NCI-H460 (cell line): ENCODE data around the gene EXOSC2. TPM values are rescaled to one million over a fixed set of nuclear protein-coding genes. Genes with fewer than 3 reads are reported as not detected.

ENCODE experiments used
- DNase-seq: peaks from one replicate; pipeline ENCODE4 v3.0.0-alpha.2; 2016; ENCODE audit warnings: low read depth; ENCODE audit errors: extremely low read depth
- small RNA-seq, 2 experiments: library from RNA; depleted of rRNA; stranded (forward); fragments of <200 nt; gene quantifications; one replicate each; pipeline ENCODE3, GENCODE V24; 2014
- total RNA-seq: library from RNA; depleted of rRNA; stranded (reverse); fragments of >200 nt; shearing (Covaris generic); gene quantifications from 2 replicates; pipeline ENCODE4 v1.2.3, GENCODE V29; 2014; rRNA removed

The EXOSC2 gene
- total RNA-seq, 1 experiment from 2014 or later = 56.5 TPM

DNA sequence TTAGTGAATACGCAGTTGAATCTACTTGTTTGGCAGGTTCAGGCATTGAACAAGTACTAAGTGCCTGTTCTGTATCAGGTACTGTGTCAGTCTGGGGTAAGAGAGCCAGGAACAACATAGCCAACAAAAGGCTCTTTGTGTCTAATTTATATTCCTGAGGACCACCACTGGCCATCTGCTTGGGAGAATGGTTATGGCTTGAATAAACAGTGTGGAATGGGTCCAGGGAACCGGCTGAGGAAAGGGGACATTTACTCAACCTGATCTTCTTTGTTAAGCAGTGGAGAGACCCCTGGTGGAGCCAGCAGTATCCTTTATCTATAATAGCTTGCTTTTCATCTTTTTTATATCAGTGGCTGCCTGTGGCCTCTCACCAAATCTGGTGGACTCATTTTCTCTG, 38.6 kb downstream of the EXOSC2 start:
- no peak for DNase-seq

DNA sequence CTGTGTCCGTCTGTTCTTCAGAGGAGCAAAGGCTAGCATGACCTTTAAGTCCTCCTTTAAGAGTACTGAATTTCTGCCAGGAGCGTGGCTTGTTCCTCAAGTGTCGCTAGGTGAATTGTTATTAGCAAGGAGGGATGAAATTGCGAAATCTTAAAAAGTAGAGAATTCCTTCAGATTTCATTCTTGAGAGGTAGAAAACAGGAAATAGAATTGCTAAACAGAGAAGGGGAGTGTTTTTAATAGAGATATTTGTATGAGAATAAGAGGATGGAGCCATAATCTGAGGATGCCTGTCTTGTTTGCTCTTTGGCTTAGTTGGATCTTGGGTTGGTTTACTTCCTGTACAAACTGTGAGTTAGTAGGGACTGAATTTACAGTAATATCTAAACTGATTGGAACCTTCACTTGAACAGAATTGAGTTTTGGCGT, 39.2 kb downstream of the EXOSC2 start:
- no peak for DNase-seq

DNA sequence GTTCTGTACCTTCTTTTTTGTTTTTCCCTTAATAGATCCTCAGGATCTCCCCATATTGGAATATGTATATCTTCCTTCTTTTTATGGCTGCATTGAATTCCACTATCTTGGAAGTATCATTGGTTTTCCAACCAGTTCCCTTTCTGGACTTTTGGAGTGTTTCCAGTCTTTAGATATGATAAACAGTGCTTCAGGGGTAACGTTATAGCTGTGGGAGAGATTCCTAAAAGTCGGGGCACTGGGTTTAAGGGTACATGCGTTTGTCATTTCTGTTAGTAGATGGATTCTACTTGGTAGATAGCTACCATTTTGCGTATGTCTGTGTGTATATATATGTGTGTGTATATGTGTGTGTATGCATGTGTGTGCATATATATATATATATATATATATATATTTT, 42.0 kb downstream of the EXOSC2 start:
- DNase-seq = no peak

DNA sequence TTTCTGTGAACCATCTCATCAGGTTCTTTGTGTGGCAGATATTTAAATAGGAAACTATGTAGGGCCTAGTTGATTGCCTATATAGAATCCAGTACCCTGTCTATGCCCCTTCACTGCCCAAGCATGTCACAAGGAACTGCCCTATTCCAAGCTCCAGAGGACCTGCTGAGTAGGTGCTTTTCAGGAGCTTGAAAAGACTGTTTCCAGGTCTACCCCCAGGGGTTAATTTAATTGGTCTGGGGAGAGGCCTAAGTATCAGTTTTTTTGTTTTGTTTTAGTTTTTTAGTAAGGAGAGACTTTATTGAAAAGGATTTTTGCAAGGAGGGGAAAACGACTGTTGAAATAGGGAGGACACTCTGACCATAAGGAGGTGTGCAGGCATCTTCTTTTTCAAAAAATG, 43.3 kb downstream of the EXOSC2 start:
- DNase-seq = no peak

DNA sequence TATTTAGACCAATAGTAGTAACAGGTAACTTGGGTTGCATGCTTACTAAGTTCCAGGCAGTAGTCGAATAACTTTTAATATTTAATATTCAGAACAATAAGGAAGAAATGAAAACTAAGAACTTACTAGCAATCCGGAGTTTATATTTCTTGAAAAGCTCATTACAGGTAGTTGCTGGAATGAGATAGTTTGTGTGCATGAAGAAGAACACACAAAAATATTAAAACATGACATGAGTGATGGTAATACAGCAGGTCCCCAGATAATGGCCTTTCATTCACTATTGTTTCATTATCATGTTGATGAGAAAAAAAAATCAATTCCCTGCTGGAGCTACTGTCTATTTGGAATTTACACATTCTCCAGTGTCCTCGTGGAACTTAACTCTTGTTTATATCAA, 44.7 kb downstream of the EXOSC2 start:
- DNase-seq = no peak

DNA sequence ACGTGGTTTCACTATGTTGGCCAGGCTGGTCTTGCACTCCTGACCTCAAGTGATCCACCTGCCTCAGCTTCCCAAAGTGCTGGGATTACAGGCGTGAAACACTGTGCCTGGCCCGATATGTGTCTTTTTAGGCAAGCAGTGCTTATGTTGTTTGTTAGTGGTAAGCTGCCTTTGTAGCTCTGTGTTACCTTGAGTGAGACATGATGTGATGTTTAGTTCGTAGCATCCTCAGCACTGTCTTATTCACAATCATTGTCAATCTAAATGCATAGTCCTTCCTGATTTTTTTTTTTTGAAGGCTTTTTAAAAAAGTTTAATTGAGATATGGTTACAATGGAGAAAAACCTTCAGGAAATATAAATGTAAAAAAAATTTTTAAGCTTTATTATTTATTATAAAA, 45.5 kb downstream of the EXOSC2 start:
- no peak for DNase-seq

DNA sequence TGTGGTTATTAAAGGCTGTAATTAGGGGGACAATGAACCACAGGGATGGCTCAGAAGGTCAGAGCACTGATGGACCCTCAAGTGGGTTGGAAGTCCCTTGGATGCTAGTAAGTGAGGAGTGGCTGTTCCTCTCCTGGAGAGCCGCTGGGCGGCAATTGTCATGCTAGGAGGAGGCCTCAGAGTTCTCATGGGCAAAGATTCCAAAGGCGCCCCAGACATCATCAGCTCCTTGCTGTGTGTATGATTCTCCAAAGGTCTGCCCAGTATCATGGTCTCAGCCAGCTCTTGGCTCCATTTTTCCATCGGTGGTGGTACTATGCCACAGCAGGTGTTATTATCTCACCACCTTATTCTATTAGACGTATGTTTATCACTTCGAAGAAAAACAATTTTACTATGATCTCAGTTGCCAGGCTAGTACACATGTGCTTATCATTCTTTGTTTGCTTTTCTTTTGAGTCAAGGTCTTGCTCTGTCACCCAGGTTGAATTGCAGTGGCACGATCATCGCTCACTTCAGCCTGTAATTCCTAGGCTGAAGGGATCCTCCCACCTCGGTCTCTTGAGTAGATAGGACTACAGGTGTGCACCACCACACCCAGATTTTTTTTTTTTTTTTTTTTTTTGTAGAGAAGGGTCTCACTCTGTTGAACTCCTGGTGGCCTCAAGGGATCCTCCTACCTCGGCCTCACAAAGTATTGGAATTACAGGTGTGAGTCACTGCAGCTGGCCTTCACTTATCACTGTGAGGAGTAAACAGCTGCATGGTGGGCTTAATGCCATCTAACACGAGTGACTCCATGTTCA, 46.8 kb downstream of the EXOSC2 start:
- no peak for DNase-seq

DNA sequence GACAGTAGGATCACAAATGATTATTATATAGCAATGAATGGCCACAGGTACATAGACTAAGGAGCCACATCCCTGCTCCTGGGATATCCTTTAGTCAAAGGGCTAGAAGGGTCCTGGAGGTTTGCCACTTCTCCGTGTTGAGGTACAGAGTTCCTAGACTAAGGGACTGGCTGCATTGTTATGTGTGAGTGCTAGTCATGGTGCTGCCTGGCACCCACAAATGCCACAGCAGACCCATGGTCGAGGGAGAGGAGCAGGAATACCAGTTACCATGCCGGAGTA, 47.4 kb downstream of the EXOSC2 start:
- DNase-seq = no peak

DNA sequence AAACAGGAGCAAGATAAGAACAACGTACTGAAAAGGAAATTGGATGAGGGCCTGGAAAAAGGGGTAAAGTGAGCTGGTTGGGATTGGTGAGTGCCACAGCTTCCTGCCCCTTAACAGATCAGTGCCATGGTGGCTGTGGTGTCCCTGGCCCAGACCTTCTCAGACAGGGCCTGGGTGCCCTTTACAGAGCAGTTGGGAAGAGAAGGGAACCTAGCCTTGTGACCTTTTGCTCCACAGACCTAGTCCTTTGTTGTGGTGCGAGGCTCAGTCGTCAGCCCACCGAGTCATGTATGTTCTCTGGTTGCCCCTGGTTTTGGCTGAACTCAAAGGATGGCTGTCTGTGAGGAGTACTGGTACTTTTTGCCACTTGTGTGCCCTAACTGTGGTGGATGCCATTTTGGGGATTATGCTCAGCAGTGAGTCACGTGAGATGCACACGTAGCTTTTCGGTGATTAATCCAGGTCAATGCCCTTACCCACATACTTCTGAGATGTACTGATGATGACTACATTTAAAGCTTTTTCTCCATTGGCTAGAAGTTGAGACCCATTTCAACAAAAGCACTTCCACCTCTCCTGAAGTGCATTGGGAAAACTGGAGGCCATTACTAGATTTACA, 48.4 kb downstream of the EXOSC2 start:
- DNase-seq = no peak

DNA sequence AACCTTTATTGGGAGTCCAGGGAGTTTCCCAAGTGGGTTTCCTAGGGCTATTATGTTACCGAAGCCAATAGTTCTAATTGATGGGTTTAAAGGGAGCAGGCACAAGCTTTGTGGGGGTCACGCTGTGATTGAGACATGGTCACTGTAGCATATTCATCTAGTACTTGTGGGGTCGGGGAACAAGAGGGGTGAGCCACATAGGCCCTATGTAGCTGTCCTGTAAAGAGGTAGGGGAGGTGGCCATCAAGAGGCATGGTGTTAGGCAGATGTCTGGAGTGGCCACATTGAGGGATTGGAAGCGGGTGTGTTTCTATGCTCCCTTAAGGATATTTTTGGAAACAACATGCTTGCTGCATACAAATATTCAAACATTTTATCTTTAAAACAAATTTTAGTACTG, 50.1 kb downstream of the EXOSC2 start:
- no peak for DNase-seq

DNA sequence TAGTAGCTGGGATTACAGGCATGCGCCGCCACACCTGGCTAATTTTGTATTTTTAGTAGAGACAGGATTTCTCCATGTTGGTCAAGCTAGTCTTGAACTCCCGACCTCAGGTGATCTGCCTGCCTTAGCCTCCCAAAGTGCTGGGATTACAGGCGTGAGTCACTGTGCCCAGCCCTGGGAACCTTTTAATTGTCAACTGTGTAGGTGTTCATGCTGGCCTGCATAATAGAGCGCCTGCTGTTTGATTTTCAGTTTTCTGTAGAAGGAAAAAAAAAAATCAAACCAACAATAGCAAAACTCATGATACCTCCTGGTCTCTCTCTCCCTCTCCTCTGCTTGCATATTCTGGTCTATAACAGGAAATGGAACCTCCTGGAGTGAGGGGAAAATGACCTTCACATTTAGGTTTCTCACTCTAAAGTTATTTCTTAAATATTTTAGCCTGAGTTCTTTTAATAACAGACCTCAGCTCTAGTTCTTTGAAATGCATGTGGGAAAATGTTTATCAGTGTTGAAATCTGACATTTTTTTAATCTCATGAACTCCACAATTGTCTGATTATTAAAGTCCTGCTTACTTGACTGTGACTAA, 51.7 kb downstream of the EXOSC2 start:
- no peak for DNase-seq

DNA sequence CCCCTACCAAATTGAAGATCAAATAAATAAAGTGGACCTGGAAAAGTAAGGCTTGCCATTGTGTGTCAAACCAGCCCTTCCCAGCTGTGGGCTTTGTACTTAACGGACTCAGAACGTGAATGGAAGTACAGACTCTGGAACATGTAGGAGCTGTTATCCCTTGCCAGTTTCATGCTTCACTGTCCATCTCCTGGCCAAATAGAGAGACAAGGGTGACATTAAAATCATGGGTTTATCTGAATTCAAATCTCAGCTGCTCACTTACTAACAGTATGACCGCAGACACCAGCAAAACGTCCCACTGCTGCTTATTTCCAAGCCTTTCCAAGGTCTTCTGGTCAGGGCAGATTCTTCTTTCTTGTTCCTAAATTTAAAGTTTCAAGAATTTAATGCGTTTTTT, 52.2 kb downstream of the EXOSC2 start:
- DNase-seq = no peak

DNA sequence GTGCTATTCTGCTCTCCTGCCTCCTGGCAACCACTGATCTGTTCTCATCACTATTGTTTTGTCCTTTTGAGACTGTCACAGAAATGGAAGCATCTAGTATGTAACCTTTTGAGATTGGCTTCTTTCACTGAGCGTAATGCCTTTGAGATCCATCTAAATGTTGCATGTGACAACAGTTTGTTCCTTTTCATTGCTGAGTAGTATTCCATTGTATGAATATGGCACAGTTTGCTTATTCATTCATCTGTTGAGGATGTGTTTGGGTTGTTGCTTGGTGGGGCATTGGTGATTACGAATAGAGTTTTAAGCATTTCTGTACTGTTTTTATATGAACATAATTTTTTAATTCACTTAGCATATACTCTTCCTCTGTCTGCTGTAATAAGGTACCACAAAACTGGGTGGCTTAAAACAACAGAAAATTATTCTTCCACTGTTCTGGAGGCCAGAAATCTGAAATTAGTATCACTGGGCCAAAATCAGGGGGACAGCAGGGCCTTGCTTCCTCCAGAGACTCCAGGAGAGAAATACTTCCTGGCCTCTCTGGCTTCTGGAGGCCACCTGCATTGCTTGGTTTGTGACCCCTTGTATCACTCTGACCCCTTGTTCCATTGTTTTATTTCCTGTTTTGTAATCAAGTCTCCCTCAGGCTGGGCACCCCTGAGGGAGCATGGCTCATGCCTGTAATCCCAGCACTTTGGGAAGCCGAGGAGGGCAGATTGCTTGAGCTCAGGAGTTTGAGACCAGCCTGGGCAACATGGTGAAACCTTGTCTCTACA, 53.0 kb downstream of the EXOSC2 start:
- DNase-seq = no peak

DNA sequence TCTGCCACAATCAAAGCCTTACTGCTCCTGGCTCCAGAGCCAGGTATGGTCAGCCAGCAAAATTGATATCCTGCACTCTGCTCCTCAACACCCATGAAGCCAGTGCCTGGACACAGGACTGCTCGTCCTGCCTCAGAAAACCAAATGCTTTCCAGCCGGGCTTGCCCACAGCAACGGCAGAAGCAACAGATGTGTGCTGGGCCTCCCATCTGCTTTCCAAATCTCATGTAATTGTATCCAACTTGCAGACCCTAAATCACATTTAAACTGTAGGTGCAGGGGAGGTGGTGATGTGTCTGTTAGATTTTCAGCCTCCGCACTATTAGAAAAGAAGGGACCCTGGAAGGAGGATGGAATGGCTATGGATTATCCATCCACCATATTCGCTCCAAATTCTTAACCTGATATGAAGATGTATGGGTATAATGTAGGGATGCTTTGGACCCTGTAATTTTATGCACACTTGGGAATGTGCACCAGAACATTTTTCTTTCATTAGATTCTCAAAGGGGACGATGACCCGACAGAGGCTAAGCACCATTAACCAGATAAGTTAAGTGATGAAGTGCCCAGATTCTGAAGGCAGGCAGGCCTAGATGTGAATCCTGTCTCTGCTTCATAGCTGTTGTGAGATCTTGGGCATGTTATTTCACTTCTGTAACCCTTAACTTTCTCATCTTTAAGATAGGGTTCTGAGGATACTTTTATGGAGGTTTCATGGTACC, 58.2 kb downstream of the EXOSC2 start:
- DNase-seq = no peak

Small RNAs within 50 kb of the gene (small RNA-seq; reads per million reads assigned to genes)
- gene AL359092.1 = 0 to 0.06 reads per million in 2 experiments

Other genes with a start within 250 kb of the EXOSC2 start
- 395 and 433 TPM in 2 replicates for gene ASS1, start 248.8 kb upstream of the EXOSC2 start, total RNA-seq
- 54.7 and 57.3 TPM in 2 replicates for gene FUBP3, start 114.2 kb upstream of the EXOSC2 start, total RNA-seq
- 0.30 TPM in 1 of 2 replicates, not detected in the other for gene PRDM12, start 29.2 kb upstream of the EXOSC2 start, total RNA-seq
- 60.6 and 63.0 TPM in 2 replicates for gene ABL1, start 141.5 kb downstream of the EXOSC2 start, total RNA-seq
- not detected in 2 replicates for gene QRFP, start 203.0 kb downstream of the EXOSC2 start, total RNA-seq
- gene FIBCD1, start 245.5 kb downstream of the EXOSC2 start, total RNA-seq = 14.3 and 14.6 TPM in 2 replicates